Neural crest cell (in vitro differentiated cells): ENCODE data around the gene TP53I13. TPM values are rescaled to one million over a fixed set of nuclear protein-coding genes. Genes with fewer than 3 reads are reported as not detected.

Experiments
- DNase-seq: peaks from one replicate; pipeline ENCODE4 v3.0.0; 2021; ENCODE audit warnings: low read depth, mixed read lengths, low spot score
- H3K27ac Mint-ChIP-seq: one replicate; pipeline ENCODE4 v1.8.0; 2021; ENCODE audit warnings: mild to moderate bottlenecking, mixed read lengths; ENCODE audit not compliant: unreplicated experiment
- H3K27me3 Mint-ChIP-seq: 2 replicates; pipeline ENCODE4 v1.8.0; 2021; ENCODE audit warnings: low read depth, mild to moderate bottlenecking, mixed read lengths
- H3K36me3 Mint-ChIP-seq: 2 replicates; pipeline ENCODE4 v1.8.0; 2021; ENCODE audit warnings: low read depth, mild to moderate bottlenecking, mixed read lengths
- H3K4me1 Mint-ChIP-seq: 2 replicates; pipeline ENCODE4 v1.8.0; 2021; ENCODE audit warnings: mixed read lengths
- H3K4me3 Mint-ChIP-seq: one replicate; pipeline ENCODE4 v1.8.0; 2021; ENCODE audit warnings: mild to moderate bottlenecking, mixed read lengths
- H3K9me3 Mint-ChIP-seq: 2 replicates; pipeline ENCODE4 v1.8.0; 2021; ENCODE audit warnings: mixed read lengths
- CTCF ChIP-seq: fragments of 200-600 bp; sonication (generic); conservative IDR thresholded peaks from 2 replicates; pipeline ENCODE4 v1.5.0; 2021; ENCODE audit warnings: antibody characterized with exemption, mild to moderate bottlenecking
- total RNA-seq: library from RNA; stranded (reverse); gene quantifications from 2 replicates; pipeline ENCODE4 v1.2.1, GENCODE V29; 2021

TP53I13 gene
- total RNA-seq, 1 donor from 2014 or later, result 34.3 TPM

GRCh38 chr17:29562615-29563014, 5.9 kb upstream of the TP53I13 start:
- H3K27ac Mint-ChIP-seq, result no peak overlapping the region
- no peak for DNase-seq
- peak overlapping the region; percentile 16 for H3K4me3 Mint-ChIP-seq
- peaks cover 7% of the 10 kb centered on the region for H3K4me1 Mint-ChIP-seq
- H3K9me3 Mint-ChIP-seq, result no peaks in the 10 kb centered on the region
- no peak for TF ChIP-seq CTCF
- no peaks in the 10 kb centered on the region for H3K36me3 Mint-ChIP-seq
- H3K27me3 Mint-ChIP-seq, result peaks cover 34% of the 10 kb centered on the region

GRCh38 chr17:29563816-29564215, 4.7 kb upstream of the TP53I13 start:
- Mint-ChIP-seq H3K27me3 (peaks cover 42% of the 10 kb centered on the region), H3K27ac (no peak overlapping the region), H3K9me3 (no peaks in the 10 kb centered on the region), H3K4me1 (peaks cover 12% of the 10 kb centered on the region), H3K36me3 (no peaks in the 10 kb centered on the region), H3K4me3 (peak overlapping the region; percentile 8)
- DNase-seq, result no peak
- no peak for TF ChIP-seq CTCF

DNA sequence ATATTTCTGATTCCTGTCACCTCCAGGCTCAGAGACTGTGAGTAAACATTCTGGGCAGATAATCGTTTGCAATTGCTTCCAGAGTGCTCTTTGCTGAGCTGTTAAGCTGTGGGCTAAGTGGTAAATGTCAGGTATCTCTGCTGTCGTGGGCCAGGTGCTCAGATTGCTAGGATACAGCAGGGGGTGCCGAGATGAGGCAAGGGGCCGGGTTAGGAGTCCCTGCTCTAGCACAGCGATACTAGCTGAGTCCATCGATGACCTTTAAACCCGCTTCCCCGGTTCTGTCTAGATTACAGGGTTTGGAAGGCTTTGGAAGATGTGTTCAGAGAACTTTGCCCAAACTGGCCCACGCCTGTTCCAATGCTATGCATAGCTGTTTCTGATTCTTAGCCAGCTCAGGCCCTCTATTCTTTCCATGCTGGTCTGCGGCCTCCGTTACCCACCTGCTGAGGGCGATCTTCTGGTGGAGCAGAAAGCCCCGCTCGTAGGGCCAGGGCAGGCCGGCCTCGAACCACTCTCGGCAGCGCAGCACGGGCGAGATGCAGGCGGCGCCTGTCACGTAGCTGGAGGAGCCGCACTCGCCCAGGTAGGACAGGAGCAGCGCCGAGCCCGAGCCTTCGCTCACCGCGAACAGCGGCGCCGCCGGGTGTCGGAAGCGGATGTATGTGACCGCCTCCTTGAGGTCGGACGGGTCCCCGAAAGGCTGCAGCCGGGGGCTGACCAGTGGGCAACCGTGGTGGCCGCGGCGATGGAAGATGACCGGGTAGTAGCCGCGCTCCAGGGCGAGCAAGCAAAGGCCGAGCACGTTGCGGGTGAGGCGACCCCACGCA, 2.6 kb upstream of the TP53I13 start:
- Mint-ChIP-seq H3K36me3 (no peaks in the 10 kb centered on the region), H3K4me1 (peaks cover 21% of the 10 kb centered on the region), H3K4me3 (peak overlapping the region; percentile 87), H3K27me3 (peaks cover 49% of the 10 kb centered on the region), H3K9me3 (no peaks in the 10 kb centered on the region), H3K27ac (no peak overlapping the region)
- peak; percentile 35 for TF ChIP-seq CTCF
- no peak for DNase-seq

DNA sequence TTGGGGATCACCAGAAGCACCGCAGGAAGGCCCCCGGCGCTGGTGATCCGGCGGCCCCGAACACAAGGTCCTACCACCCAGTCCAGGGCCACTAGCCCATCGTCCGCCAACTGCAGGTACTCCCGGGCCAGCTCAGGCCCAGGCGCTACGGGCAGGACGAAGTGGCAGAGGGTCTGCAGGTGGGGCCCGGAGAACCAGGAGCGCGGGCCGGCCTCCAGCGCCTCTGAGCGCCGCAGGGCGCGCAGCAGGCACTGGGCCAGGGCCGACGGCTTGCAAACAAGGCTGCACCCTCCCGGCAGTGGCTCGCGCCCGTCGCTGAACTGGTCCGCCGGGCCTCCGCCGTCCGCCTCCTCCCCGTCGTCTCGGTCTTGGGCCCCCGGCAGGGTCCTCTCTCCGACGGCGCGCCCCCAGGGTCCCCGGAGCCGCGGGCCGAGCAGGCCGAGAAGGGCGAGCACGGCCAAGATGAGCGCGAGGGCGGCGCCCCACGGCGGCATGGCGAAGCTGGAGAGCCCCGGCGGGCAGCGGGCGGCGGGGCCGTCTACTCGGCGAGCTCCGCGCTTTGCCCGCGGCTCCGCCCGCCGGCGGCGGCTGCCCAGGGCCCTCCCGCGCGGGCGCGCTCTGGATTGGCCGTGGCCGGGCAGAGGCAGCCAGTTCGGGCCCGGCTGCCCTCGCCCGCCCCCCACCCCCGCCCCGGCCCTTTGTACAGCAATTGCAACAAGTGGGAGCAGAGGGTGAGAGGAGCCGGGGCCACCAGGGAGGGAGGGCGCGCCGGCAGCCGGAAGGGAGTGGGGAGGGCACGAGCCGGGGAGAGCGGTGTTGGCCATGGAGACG, 1.8 kb upstream of the TP53I13 start, which contains the start of gene ABHD15:
ABHD15 (minus strand) TSS at position 565 of the 831 bp plus-strand sequence; CDS start at position 494, 71 bp downstream.
- Mint-ChIP-seq H3K4me3 (peak within 1 kb of the TSS; percentile 97), H3K27me3 (peaks cover 49% of the 10 kb centered on the region), H3K4me1 (peaks cover 26% of the 10 kb centered on the region), H3K36me3 (no peaks in the 10 kb centered on the region), H3K27ac (no peak within 1 kb of the TSS), H3K9me3 (no peaks in the 10 kb centered on the region)
- DNase-seq, result no peak
- no peak for TF ChIP-seq CTCF

DNA sequence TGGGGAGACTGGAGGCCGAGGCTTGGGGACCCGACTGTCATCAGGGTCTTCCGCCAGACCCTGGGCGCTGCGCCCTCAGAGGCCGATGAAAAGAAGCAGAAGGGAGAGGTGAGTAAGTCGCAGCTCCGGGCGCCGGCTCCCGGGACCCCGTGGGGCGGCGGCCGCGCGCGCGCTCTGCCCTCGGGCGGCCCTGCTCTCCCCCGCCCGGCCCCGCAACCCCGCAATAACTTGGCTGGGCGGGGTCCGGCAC, 1.3 kb upstream of the TP53I13 start:
- peak overlapping the region; percentile 97 for H3K4me3 Mint-ChIP-seq
- H3K9me3 Mint-ChIP-seq, result no peaks in the 10 kb centered on the region
- no peaks in the 10 kb centered on the region for H3K36me3 Mint-ChIP-seq
- H3K27ac Mint-ChIP-seq, result no peak overlapping the region
- TF ChIP-seq CTCF, result no peak
- H3K27me3 Mint-ChIP-seq, result peaks cover 49% of the 10 kb centered on the region
- H3K4me1 Mint-ChIP-seq, result peaks cover 26% of the 10 kb centered on the region
- no peak for DNase-seq
